GM18909 (cell line): ENCODE results near the gene GLE1.

ENCODE experiments used
- ATAC-seq: cut with Tn5 transposase; IDR thresholded peaks from one replicate; pipeline ENCODE4 v1.9.1; 2021; ENCODE audit warnings: mild to moderate bottlenecking; ENCODE audit not compliant: unreplicated experiment, poor library complexity

The GLE1 gene

GRCh38 chr9:128504485-128505413, at the start of gene GLE1:
TSS of gene GLE1 (plus strand) at chr9:128504719. CDS start at chr9:128504806, 87 bp downstream.
- peak; percentile 84 for ATAC-seq

- no peak for ATAC-seq
Measured at GRCh38 chr9:128454991-128455390, 49.5 kb upstream of the GLE1 start.

GRCh38 chr9:128455849-128456612, 48.5 kb upstream of the GLE1 start, which contains the start of gene ODF2:
TSS of gene ODF2 (plus strand) at chr9:128456006. CDS start at chr9:128456092, 86 bp downstream.
- ATAC-seq = peak; percentile 85

GRCh38 chr9:128456613-128457061, 47.9 kb upstream of the GLE1 start:
- ATAC-seq = peak; percentile 52

GRCh38 chr9:128457207-128457606, 47.3 kb upstream of the GLE1 start:
- ATAC-seq = no peak

GRCh38 chr9:128459011-128459410, 45.5 kb upstream of the GLE1 start:
- ATAC-seq = no peak

- ATAC-seq = no peak
Measured at GRCh38 chr9:128469070-128469469, 35.4 kb upstream of the GLE1 start.

DNA sequence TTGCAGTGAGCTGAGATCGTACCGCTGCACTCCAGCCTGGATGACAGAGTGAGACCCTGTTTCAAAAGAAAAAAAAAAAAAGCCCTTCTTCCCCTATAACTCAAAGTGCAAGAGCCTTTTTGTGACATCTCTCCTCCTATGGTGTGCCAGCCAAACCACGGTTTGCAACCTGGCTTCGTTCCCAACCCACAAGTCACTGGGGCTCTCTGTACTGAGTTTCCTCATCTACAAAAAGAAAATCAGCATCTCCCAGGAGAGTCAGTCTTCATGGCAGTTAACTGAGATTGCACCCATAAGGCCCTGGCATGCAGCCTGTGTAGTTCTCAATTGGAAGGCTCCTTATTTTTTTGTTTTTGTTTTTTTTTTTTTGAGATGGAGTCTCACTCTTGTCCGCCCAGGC, 34.0 kb upstream of the GLE1 start:
- ATAC-seq = no peak

GRCh38 chr9:128473104-128473503, 31.4 kb upstream of the GLE1 start:
- ATAC-seq = no peak

- ATAC-seq = no peak
Measured at GRCh38 chr9:128475867-128476266, 28.7 kb upstream of the GLE1 start.

DNA sequence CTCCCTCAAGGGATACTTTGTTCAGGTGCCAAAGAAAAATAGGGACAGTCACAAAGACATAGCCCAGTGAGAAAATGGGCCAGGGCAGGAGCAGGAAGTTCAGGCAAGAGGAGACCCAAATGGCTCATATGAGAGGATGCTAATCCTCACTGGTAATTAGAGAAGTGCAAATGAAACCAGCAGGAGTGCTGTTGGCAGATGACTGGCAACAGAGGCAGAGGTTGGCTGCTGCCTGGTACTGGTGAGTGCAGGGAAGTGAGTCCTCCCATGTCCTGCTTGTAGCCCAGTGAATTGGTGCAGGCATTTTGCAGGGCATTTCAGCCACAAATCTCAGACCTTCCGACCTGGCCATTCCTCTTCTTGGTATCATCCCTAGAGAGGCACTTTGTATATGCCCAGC, 25.3 kb upstream of the GLE1 start:
- ATAC-seq = no peak

DNA sequence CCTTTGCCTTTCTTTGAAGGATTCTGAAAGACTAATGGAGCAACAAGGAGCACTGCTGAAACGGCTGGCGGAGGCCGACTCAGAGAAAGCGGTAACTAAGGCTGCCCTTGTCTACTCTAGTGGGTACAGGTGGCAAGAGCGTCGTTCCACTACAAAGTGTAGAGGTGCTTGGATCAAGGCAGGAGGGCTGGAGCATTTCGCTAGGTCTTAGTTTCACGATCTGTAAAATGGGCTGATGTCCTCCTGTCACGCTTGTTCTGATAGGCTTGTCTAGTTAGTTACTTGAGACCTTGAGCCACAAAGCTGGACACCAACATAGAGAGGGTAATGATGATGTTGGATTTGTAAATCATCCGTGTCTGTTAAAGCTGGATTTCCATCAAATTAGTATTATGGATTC, 23.0 kb upstream of the GLE1 start:
- ATAC-seq = no peak

- no peak for ATAC-seq
Measured at GRCh38 chr9:128482186-128482585, 22.3 kb upstream of the GLE1 start.

DNA sequence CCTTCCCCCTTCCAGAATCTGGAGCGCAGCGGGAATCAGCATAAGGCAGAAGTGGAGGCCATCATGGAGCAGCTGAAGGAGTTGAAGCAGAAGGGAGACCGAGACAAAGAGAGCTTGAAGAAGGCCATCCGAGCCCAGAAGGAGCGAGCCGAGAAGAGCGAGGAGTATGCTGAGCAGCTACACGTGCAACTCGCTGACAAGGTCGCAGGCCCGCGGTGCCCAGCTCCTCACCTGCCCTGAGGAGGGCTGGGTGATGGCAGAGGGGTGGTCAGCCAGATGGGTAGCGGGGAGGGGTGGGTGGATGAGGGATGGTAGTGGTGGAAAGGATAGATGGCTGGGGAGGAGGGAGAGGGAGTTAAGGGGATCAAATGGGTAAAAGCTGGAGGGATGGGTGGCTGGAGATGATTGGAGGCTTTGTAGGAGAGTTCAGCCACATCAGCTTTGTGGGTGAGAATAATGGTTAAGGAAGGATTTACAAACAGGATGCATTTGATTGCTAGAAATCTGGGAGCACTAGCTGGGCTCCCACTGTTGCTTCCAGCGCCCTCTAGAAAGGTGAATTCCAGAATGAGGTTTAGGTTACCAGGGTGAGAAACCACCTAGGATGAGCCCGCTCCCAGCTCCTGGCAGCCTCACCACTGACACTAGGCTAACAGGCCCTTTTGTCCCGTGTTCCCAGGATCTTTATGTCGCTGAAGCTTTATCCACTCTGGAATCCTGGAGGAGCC, 19.7 kb upstream of the GLE1 start:
- no peak for ATAC-seq

GRCh38 chr9:128485414-128485855, 19.1 kb upstream of the GLE1 start:
- ATAC-seq = no peak

DNA sequence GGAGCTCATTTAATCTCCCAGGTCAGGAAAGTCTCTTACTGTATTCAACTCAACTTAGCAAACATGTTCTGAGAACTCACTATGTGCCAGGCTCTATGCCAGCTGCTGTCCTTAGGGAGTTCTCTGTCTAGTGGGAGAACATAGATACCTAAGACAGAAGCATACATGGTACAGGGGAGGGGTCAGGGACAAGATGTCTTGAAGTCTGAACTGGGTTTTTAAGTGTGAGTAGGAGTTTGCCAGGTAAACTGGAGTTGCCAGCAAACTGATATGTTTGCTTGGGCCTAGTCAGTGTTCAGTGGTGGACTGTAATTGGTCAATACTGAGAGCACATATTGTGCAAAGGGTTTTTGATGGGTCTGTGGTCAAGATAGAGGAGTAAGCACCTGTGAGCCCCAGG, 18.3 kb upstream of the GLE1 start:
- ATAC-seq = no peak

- no peak for ATAC-seq
Measured at GRCh38 chr9:128493424-128493823, 11.1 kb upstream of the GLE1 start.

GRCh38 chr9:128494108-128494745, 10.3 kb upstream of the GLE1 start:
- no peak for ATAC-seq

- ATAC-seq = no peak
Measured at GRCh38 chr9:128494746-128495129, 9.8 kb upstream of the GLE1 start.

DNA sequence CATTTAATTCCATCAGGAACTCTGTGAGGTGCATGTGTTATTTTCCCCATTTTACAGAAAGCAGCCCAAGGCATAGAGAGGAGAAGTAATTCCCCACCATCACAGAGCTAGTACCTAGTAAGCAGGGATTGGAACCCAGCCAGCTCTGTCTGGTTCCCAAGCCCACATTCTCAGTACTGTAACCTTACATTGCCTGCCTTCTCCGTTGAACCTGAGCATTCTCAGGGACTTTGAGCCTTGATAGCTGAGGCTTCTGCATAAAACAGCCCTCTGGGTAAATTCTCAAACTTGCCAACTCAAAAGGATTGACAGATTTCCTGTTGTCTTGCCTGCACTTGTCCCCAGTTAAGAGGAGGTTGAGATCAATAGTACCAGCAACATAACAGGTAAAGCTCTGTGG, 9.2 kb upstream of the GLE1 start:
- no peak for ATAC-seq
